ENCODE measurements around the gene SEC14L2. TPM values are rescaled to one million over a fixed set of nuclear protein-coding genes. Genes with fewer than 3 reads are reported as not detected.
A peak's percentile ranks its signal among the peaks of the same experiment; 100 is the strongest.

Gene SEC14L2
- total and polyA plus RNA-seq, 2 of the 8 experiments (the other 6 are each of a cell fraction or from before 2014, with no cell fraction given), result 2.8 to 3.2 TPM

DNA sequence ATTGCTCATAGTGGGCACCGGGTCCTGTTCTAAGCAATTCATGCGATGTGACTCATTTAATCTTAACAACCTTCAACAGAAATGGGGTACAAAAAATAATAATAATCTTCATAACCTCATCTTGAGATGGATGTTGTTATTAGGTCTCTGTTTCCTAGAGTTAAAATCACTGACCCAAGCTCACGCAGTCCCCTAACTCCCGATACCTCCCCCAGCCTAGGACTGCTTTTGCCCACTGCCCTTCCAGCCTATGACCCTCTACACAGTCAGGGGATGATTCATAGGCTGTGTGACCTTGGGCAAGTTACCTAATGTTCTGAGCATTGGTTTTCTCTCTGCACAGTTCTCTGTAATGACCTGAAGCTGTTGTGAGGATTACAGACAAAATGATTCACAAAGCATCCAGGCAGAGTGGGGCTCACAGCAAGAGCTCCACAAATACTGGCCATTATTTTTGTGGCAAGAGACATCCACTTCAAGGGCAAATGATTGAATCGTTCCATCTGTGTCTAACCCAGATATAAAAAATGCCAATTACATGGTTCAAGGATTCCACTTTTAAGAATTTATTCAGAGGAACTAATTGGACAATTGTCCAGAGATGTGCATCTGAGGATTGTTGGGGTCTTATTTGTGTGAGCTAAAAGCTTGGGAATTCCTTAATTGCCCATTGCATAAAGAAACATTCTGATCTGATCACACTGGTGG, 48.8 kb downstream of the SEC14L2 start:
- Histone ChIP-seq H2AK5ac (ENCODE audit: low read depth, low read length) (no peak overlapping the region), H3K27me3 (replicated peaks in 1 of 4; ENCODE audit: control insufficient read depth in 3 of 4, extremely low read depth in 1 of 4, insufficient read depth in 3 of 4, low read length in 3 of 4) (no peaks in the 10 kb centered on the region), H3K36me3 (ENCODE audit: control insufficient read depth in 2 of 4, insufficient read depth in 4 of 4, low read length in 3 of 4) (no peaks in the 10 kb centered on the region), H3K79me2 (ENCODE audit: control insufficient read depth in 1 of 2, insufficient read depth in 2 of 2, low read length in 2 of 2) (no peaks in the 10 kb centered on the region), H2AFZ (ENCODE audit: low read length) (peak overlapping the region; percentile 85), H3K27ac (ENCODE audit: low read depth, low read length) (no peak overlapping the region), H4K5ac (ENCODE audit: insufficient read length, low read depth, low read length) (no peak overlapping the region), H2BK12ac (ENCODE audit: low read depth, low read length) (no peak overlapping the region), H3K4ac (replicated peaks; ENCODE audit: insufficient read length, low read depth, low read length) (no peak overlapping the region), H3K23ac (ENCODE audit: insufficient read length) (no peak overlapping the region), H2BK20ac (ENCODE audit: low read length) (no peak overlapping the region), H3K4me1 (replicated peaks in 1 of 4; ENCODE audit: control insufficient read depth in 3 of 4, insufficient read depth in 4 of 4, low read length in 3 of 4) (peaks cover 0 to 5% (median 5%) of the 10 kb centered on the region in 4 experiments; a peak in 6 of 7 replicates), H3K23me2 (ENCODE audit: low read depth, low read length) (0 out of 2 replicates have a peak, but pooled peaks cover 2% of the 10 kb centered on the region), H3K4me2 (ENCODE audit: insufficient read depth in 1 of 2, low read depth in 2 of 2, low read length in 2 of 2) (peak overlapping the region in 1 of 2 experiments; percentile 56; a peak in 1 of 4 replicates), H4K20me1 (replicated peaks in 1 of 2; ENCODE audit: control insufficient read depth in 1 of 2, insufficient read depth in 2 of 2, low read length in 2 of 2) (no peaks in the 10 kb centered on the region), H2BK5ac (ENCODE audit: low read depth, low read length) (no peak overlapping the region), H3K18ac (ENCODE audit: extremely low read depth, low read length) (no peak overlapping the region), H2BK15ac (ENCODE audit: low read length) (no peak overlapping the region; the same call in 1 of the 2 replicates), H3K4me3 (ENCODE audit: extremely low read depth in 1 of 4, insufficient read depth in 2 of 4, low read depth in 3 of 4, low read length in 4 of 4) (no peak overlapping the region), H4K8ac (ENCODE audit: extremely low read depth, insufficient read depth, low read length) (no peak overlapping the region), H3K14ac (ENCODE audit: insufficient read length) (no peak overlapping the region), H4K91ac (replicated peaks; ENCODE audit: insufficient read length, low read length) (no peak overlapping the region), H3K79me1 (ENCODE audit: low read depth, low read length) (no peaks in the 10 kb centered on the region), H3K56ac (replicated peaks; ENCODE audit: insufficient read length, low read depth, low read length) (no peak overlapping the region), H3K9ac (replicated peaks in 1 of 4; ENCODE audit: extremely low read depth in 1 of 4, low read depth in 3 of 4, low read length in 3 of 4) (no peak overlapping the region), H3K9me3 (ENCODE audit: insufficient read depth in 2 of 2, low read depth in 1 of 2, low read length in 1 of 2) (no peaks in the 10 kb centered on the region), H2BK120ac (replicated peaks; ENCODE audit: low read depth, low read length) (no peak overlapping the region)
- CTCF ChIA-PET (ENCODE audit: partially characterized antibody), result interaction anchor here (0.7 to 4.9 kb wide), 38 partner anchors 8 to 446 kb away, joined by 3 to 69 read pairs (median 4); partner anchors contain the start of genes SEC14L2, SEC14L3 and TCN2
- DNase-seq (ENCODE audit: low read depth in 1 of 2, low spot score in 2 of 2) (no peak), FAIRE-seq (no peak)
- POLR2A ChIA-PET (ENCODE audit: partially characterized antibody), result interaction anchor here (0.9 to 4.8 kb wide), 9 partner anchors 10 to 156 kb away, joined by 3 to 27 read pairs (median 4); partner anchors contain the start of genes CASTOR1, CCDC157, MTFP1 and SF3A1
- 68% methylated on average over 5 of the region's 5 CpGs; no CpG with 5 or more reads in 1 of the 2 experiments for WGBS, 2 experiments (ENCODE audit: extremely low coverage in 1 of 2, insufficient coverage in 1 of 2, insufficient read length in 1 of 2, insufficient replicate concordance in 2 of 2, low coverage in 1 of 2, low lambda C conversion rate in 2 of 2, missing lambda C conversion rate in 1 of 2)
- TF ChIP-seq NRF1 (IDR thresholded peaks at IDR 0.05; ENCODE audit: low read depth, low read length) (no peak), HDAC6 (IDR thresholded peaks at IDR 0.05; ENCODE audit: low read depth, low read length) (no peak)
